Endothelial cell of umbilical vein (primary cell): ENCODE data around the gene FCER2. TPM values are rescaled to one million over a fixed set of nuclear protein-coding genes. Genes with fewer than 3 reads are reported as not detected.

Experiments
- BruUV-seq: library from RNA; stranded (reverse); fragments of 400-500 nt; replicated peaks from 2 replicates; lab custom pipeline; 2021; lab: Mats Ljungman, UMichigan
- CTCF ChIA-PET: fragments of 300-600, 350-600 bp; sonication (Branson Sonifier 250); formaldehyde crosslinking; loops from one replicate; lab custom pipeline; 2021; ENCODE audit warnings: antibody characterized with exemption, inconsistent platforms; lab: Charles Lee
- POLR2A ChIA-PET: fragments of 300-600, 350-600 bp; sonication (Branson Sonifier 250); formaldehyde crosslinking; loops from one replicate; lab custom pipeline; 2021; ENCODE audit warnings: antibody characterized with exemption, inconsistent platforms; lab: Charles Lee
- DNase-seq: peaks from one replicate; pipeline ENCODE4 v3.0.0-alpha.2; 2011; ENCODE audit warnings: low read depth, low spot score
- FAIRE-seq: peaks from 2 replicates; lab custom pipeline; 2011; peaks lifted over from hg19 to GRCh38; lab: Jason Lieb, UNC
- H2AFZ ChIP-seq: 2 replicates; pipeline ENCODE4 v1.6.0; 2012; ENCODE audit warnings: low read depth, low read length, control low read depth, inconsistent platforms
- H3K27ac ChIP-seq: 2 replicates; pipeline ENCODE4 v1.5.1; 2011; ENCODE audit warnings: low read depth, mild to moderate bottlenecking, control low read depth, low read length, moderate library complexity; ENCODE audit not compliant: insufficient read depth
- H3K27me3 ChIP-seq, 2 experiments: 2 replicates each; pipeline versions ENCODE4 v1.6.0 to v1.6.1; 2011; ENCODE audit warnings: low read length in 2 of 2, mixed read lengths in 1 of 2; ENCODE audit not compliant: control insufficient read depth in 2 of 2, insufficient read depth in 2 of 2
- H3K36me3 ChIP-seq, 2 experiments: 2 replicates in 1 of 2; 3 replicates in 1 of 2; pipeline ENCODE4 v1.5.1; 2011; ENCODE audit warnings: low read length in 2 of 2, mild to moderate bottlenecking in 1 of 2, moderate library complexity in 1 of 2; ENCODE audit not compliant: control insufficient read depth in 2 of 2, insufficient read depth in 2 of 2; ENCODE audit errors: extremely low read depth in 1 of 2
- H3K4me1 ChIP-seq: 3 replicates; pipeline ENCODE4 v1.5.1; 2011; ENCODE audit warnings: mild to moderate bottlenecking, low read length; ENCODE audit not compliant: control insufficient read depth, insufficient read depth; ENCODE audit errors: extremely low read depth
- H3K4me2 ChIP-seq: 2 replicates; pipeline ENCODE4 v1.6.1; 2011; ENCODE audit warnings: low read length, control low read depth, mixed read lengths; ENCODE audit not compliant: insufficient read depth
- H3K4me3 ChIP-seq, 3 experiments: fragments of 200-600 bp in 1 of 3; sonication (generic), shearing (Covaris generic) in 1 of 3; replicated peaks in 1 of 3; 2 replicates each; pipeline ENCODE4 v1.5.1; 2011 to 2016; ENCODE audit warnings: control low read depth in 3 of 3, low read length in 3 of 3, mild to moderate bottlenecking in 2 of 3, inconsistent platforms in 1 of 3, low read depth in 1 of 3, moderate library complexity in 1 of 3; ENCODE audit not compliant: insufficient read depth in 1 of 3
- H3K79me2 ChIP-seq: 2 replicates; pipeline ENCODE4 v1.6.0; 2012; ENCODE audit warnings: low read length, inconsistent platforms; ENCODE audit not compliant: control insufficient read depth, insufficient read depth
- H3K9ac ChIP-seq: replicated peaks from 2 replicates; pipeline ENCODE3; 2011; ENCODE audit warnings: low read length, control low read depth; ENCODE audit not compliant: insufficient read depth; ENCODE audit errors: extremely low read depth
- H3K9me1 ChIP-seq: replicated peaks from 3 replicates; pipeline ENCODE4 v1.6.0; 2011; ENCODE audit warnings: mild to moderate bottlenecking, low read length; ENCODE audit not compliant: control insufficient read depth, insufficient read depth; ENCODE audit errors: extremely low read depth
- H3K9me3 ChIP-seq: replicated peaks from 2 replicates; pipeline ENCODE4 v1.5.1; 2012; ENCODE audit warnings: low read length, inconsistent platforms; ENCODE audit not compliant: control insufficient read depth, insufficient read depth
- H4K20me1 ChIP-seq: replicated peaks from 2 replicates; pipeline ENCODE3; 2011; ENCODE audit warnings: mild to moderate bottlenecking, low read length; ENCODE audit not compliant: control insufficient read depth, insufficient read depth; ENCODE audit errors: extremely low read depth
- EZH2 ChIP-seq: IDR thresholded peaks from 2 replicates; pipeline ENCODE4 v1.6.1; 2012; ENCODE audit warnings: borderline replicate concordance, low read depth, mild to moderate bottlenecking, moderate library complexity, low read length, inconsistent platforms; ENCODE audit not compliant: severe bottlenecking
- FOS ChIP-seq: IDR thresholded peaks from 2 replicates; pipeline ENCODE4 v1.6.1; 2011; ENCODE audit warnings: mild to moderate bottlenecking, low read length, moderate library complexity, borderline replicate concordance; ENCODE audit not compliant: insufficient read depth
- GATA2 ChIP-seq: IDR thresholded peaks from 2 replicates; pipeline ENCODE4 v1.7.0; 2011; ENCODE audit warnings: low read depth, mild to moderate bottlenecking, moderate library complexity, mixed read lengths, low read length; ENCODE audit not compliant: insufficient read length, insufficient read depth
- JUN ChIP-seq: IDR thresholded peaks from 2 replicates; pipeline ENCODE4 v1.6.1; 2011; ENCODE audit warnings: borderline replicate concordance, low read depth; ENCODE audit not compliant: insufficient read length, insufficient read depth
- MYC ChIP-seq: IDR thresholded peaks from one replicate; pipeline ENCODE4 v1.6.1; 2011; ENCODE audit warnings: mild to moderate bottlenecking, low read depth, low read length
- POLR2A ChIP-seq: IDR thresholded peaks from 2 replicates; pipeline ENCODE4 v1.6.1; 2012; ENCODE audit warnings: low read depth, mild to moderate bottlenecking, control low read depth, low read length
- POLR2AphosphoS5 ChIP-seq: IDR thresholded peaks from 2 replicates; pipeline ENCODE4 v1.6.1; 2012; ENCODE audit warnings: low read depth, mild to moderate bottlenecking, control low read depth, low read length, moderate library complexity; ENCODE audit not compliant: insufficient read depth
- dilution Hi-C: fragments of 300-500 bp; cut with MboI; formaldehyde crosslinking; loops from one replicate; pipeline ENCODE4 v1.15.0; 2019; ENCODE audit warnings: low sequenced_read_pairs; ENCODE audit not compliant: extremely low pct_ligation_motif_present
- intact Hi-C: fragments of 100-400 bp; cut with micrococcal nuclease; formaldehyde crosslinking; loops from one replicate; pipeline ENCODE4 v1.10.0; 2022
- polyA plus RNA-seq, 4 experiments: library from polyadenylated mRNA; depleted of rRNA in 3 of 4; stranded (reverse) in 3 of 4; unstranded in 1 of 4; fragments of >200 nt; gene quantifications; 2 replicates each; pipeline versions ENCODE4 v1.2.1 to v1.2.3, GENCODE V29; 2011 to 2012; ENCODE audit warnings: missing spikeins in 1 of 4
- total RNA-seq: library from RNA; stranded (reverse); gene quantifications from 2 replicates; pipeline ENCODE4 v1.2.3, GENCODE V29; 2021
- TF ChIP-seq, protein P1 (sequence below), 2 donors: IDR thresholded peaks; 1 replicate in 1 of 2; 2 replicates in 1 of 2; pipeline ENCODE4 v1.5.1; 2011; ENCODE audit warnings: low read length in 2 of 2, mild to moderate bottlenecking in 2 of 2, moderate library complexity in 2 of 2, control low read depth in 1 of 2, inconsistent platforms in 1 of 2, low read depth in 1 of 2; ENCODE audit not compliant: insufficient read depth in 1 of 2; ENCODE audit errors: extremely low read depth in 1 of 2
- TF ChIP-seq, protein P2 (sequence below): IDR thresholded peaks from 2 replicates; pipeline ENCODE4 v1.6.1; 2011; ENCODE audit not compliant: insufficient read depth, insufficient read length

Gene FCER2
- total and polyA plus RNA-seq, 2 donors (not counting 3 experiments of a cell fraction or from before 2014, with no cell fraction given), result not detected

DNA sequence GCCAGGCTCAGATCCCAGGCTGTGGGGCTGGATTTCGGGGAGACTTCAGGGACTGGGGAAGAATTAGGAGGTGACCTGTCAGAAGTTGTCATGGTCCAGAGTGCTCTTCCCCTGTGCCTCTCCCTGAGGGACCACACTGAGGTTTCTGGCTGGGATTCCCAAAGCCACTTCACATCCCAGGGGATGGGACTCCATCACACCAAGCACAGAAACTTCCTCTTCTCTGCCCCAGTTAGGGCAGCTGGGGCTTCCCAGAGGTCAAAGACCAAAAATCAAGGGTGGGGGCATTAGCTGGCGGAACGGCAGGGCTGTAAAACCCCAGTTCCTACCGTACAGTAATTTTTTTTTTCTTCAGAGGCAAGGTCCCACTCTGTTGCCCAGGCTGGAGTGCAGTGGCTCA, 7.4 kb downstream of the FCER2 start:
- no peak overlapping the region for H3K4me2 ChIP-seq
- H3K27ac ChIP-seq, result no peak overlapping the region
- no peaks in the 10 kb centered on the region for H3K9me1 ChIP-seq
- H3K9me3 ChIP-seq, result no peaks in the 10 kb centered on the region
- TF ChIP-seq MYC, result no peak
- no peak for TF ChIP-seq POLR2AphosphoS5
- no peak for TF ChIP-seq EZH2
- no peak for TF ChIP-seq POLR2A
- TF ChIP-seq, protein P1, sequence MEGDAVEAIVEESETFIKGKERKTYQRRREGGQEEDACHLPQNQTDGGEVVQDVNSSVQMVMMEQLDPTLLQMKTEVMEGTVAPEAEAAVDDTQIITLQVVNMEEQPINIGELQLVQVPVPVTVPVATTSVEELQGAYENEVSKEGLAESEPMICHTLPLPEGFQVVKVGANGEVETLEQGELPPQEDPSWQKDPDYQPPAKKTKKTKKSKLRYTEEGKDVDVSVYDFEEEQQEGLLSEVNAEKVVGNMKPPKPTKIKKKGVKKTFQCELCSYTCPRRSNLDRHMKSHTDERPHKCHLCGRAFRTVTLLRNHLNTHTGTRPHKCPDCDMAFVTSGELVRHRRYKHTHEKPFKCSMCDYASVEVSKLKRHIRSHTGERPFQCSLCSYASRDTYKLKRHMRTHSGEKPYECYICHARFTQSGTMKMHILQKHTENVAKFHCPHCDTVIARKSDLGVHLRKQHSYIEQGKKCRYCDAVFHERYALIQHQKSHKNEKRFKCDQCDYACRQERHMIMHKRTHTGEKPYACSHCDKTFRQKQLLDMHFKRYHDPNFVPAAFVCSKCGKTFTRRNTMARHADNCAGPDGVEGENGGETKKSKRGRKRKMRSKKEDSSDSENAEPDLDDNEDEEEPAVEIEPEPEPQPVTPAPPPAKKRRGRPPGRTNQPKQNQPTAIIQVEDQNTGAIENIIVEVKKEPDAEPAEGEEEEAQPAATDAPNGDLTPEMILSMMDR (IDR thresholded peaks at IDR 0.05; ENCODE audit: extremely low read depth in 1 of 2, insufficient read depth in 1 of 2, low read depth in 1 of 2, low read length in 2 of 2), result no peak
- TF ChIP-seq, protein P2, sequence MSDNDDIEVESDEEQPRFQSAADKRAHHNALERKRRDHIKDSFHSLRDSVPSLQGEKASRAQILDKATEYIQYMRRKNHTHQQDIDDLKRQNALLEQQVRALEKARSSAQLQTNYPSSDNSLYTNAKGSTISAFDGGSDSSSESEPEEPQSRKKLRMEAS, result no peak
- TF ChIP-seq GATA2, result no peak
- no peak for TF ChIP-seq FOS
- no peak for TF ChIP-seq JUN
- H2AFZ ChIP-seq, result no peak overlapping the region
- dilution Hi-C loops (no loop called here), intact Hi-C loops (no loop called here)
- no TSS peak for BruUV-seq
- POLR2A ChIA-PET, result no interaction called here
- DNase-seq, result no peak
- H3K27me3 ChIP-seq, result no peaks in the 10 kb centered on the region
- no peaks in the 10 kb centered on the region for H4K20me1 ChIP-seq
- no peaks in the 10 kb centered on the region for H3K79me2 ChIP-seq
- no peak overlapping the region for H3K9ac ChIP-seq
- no peak for FAIRE-seq
- H3K4me3 ChIP-seq, result no peak overlapping the region
- no peaks in the 10 kb centered on the region for H3K36me3 ChIP-seq
- CTCF ChIA-PET, result no interaction called here
- H3K4me1 ChIP-seq, result no peaks in the 10 kb centered on the region
